GM18858 (cell line): ENCODE results near the gene RABEP1.
"Not testable (repeated sequence)": the region's sequence is repeated elsewhere in the genome, so short reads cannot be mapped to it uniquely, and the experiment has no call there.

ENCODE experiments used
- ATAC-seq: cut with Tn5 transposase; IDR thresholded peaks from one replicate; pipeline ENCODE4 v1.9.1; 2021; ENCODE audit not compliant: unreplicated experiment

RABEP1 gene

DNA sequence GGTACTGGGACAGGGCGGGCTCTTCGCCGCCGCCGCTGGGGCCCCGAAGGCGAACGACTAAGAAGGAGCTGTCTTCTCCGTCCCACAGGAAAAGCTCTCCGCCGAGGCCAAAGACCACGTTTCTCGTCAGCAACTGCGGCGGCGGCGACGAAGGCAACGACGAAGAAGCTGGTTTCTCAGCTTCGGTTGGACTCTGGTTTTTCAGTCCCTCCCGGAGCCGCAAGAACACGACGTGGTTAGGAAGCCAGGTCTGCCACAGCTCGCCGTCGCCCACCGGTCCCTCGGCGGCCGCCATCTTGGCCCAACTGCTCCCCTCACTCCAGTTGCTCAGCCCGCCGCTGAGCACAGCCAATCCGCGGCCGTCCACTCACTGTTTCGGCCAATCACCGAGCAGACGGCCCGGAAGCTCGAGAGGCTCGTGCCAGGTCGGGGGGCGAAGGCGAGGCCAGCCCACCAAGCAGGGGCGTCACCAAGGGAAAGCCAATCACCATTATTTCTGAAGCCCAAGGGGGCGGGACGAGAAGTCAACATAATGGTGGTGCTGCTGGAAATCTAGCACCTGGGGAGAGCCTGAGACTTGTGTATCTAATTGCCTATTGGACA is 137.4 kb downstream of the RABEP1 start, which contains the start of gene NUP88:
NUP88 (minus strand) TSS at position 307 of the 603 bp plus-strand sequence; CDS start at position 295, 12 bp downstream.
- ATAC-seq, result peak; percentile 72

- ATAC-seq, result peak; percentile 27
Observed at GRCh38 chr17:5419959-5420653, 138.0 kb downstream of the RABEP1 start, which contains the start of gene RPAIN. Gene RPAIN (plus strand): TSS chr17:5420182. CDS start chr17:5420211, 29 bp downstream.

- ATAC-seq, result no peak
Observed at GRCh38 chr17:5422505-5422904, 140.4 kb downstream of the RABEP1 start.

DNA sequence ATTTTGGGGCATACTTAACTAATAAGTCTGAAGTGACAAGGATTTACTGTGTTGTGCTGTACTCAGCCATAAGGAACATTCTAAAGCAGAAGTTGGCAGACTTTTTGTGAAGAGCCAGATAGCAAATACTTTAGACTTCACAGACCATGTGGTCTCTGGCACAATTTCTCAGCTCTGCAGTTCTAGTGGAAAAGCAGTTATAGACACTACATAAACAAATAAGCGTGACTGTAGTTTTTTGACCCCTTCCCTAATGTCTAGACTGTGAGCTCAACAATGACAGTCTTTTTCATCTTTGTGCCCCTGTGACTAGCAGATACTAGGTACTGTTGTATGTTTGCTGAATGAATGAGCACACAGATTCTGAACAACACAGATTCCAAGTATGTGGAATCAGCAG is 142.8 kb downstream of the RABEP1 start:
- no peak for ATAC-seq

- ATAC-seq, result no peak
Observed at GRCh38 chr17:5425826-5426225, 143.7 kb downstream of the RABEP1 start.

- no peak for ATAC-seq
Observed at GRCh38 chr17:5429191-5429887, 147.3 kb downstream of the RABEP1 start.

DNA sequence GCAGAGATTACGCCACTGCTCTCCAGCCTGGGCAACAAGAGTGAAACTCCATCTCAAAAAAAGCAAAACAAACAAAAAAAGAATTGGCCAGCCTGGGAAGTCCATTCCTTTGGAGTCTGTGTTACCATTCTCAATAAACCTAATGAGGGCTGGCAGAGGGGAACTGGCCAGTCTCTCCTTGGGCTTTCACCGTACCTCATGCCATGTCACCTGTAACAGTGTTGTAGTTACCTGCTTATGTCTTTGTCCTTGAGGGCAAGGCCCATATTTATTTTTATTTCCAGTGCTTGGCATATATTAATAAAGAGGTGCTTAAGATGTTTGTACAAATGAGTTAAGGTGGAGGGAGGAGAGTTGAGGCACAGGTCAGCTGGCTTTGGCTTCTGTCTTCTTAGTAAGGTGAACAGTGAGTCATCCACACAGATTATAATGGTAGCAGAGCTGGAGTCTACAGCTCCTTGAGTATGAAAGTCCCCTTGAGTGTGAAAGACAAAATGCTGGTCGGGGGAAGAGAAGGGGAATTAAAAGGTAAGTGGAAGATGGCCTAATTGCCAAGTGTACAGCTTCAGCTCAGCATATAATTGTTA is 148.4 kb downstream of the RABEP1 start:
- no peak for ATAC-seq

DNA sequence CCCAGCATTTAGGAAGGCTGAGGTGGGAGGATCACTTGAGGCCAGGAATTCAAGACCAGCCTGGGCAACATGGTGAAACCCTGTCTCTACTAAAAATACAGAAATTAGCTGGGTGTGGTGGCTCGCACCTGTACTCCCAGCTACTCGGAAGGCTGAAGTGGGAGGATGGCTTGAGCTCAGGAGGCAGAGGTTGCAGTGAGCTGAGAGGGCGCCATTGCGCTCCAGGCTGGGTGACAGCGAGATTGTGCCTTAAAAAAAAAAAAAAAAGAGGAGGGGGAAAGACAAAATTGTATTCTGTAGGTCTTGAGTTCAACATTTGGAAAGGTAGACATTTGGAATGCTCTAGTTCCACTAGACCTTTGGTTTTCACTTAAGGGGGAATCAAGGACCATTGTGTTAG is 149.2 kb downstream of the RABEP1 start:
- not testable (repeated sequence) for ATAC-seq

DNA sequence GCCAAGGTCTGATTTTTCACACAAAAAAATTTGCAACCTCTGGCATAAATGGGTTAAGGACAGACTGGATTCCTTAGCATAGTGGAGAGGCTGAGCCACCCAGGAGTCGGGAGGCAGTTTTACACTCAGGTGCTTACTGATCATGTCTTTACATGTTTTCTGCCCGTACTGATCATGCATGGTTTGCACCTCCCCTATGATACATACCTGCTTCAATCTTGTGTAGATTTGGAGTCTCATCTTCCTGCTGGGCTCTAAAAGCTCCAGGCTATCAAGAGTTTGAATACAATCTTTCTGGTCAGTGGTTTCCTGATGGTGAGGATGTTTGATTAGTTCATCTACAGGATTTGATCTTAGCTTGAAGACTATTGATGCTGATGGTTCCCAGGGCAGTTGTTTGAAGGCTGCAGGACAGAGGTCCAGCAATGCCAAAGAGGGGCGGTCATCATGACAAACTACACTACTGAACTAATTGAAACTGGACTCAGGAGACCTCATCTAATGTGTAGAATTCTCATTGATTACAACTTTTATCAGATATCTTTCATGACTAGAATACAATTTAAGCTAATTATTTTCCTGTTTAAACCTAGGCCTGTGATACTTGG is 150.0 kb downstream of the RABEP1 start:
- ATAC-seq, result no peak

DNA sequence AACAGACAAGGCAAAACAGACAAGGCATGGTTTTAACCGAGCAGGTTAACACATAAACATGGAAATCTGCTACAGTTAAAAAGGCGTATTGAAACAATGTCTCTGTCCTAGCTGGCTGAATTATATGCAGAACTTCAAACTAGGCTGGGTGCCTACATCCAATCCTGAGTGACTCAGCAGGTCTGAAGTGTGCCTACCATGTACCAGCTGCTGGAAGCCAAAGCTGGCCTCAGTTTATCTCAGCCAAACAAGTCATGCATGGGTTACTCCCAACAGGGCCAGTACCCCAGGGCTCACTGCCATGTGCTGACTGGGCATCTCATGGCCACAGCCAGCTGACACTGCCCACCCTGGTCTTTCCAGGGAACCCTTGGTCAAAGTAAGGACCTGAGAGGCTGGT is 152.9 kb downstream of the RABEP1 start:
- no peak for ATAC-seq
